Mesenchymal stem cell (in vitro differentiated cells and primary cell): Measurements from ENCODE around the gene TJP1.

Experiments used
- DNase-seq: peaks from one replicate; pipeline ENCODE4 v3.0.0-alpha.2; 2013
- H2AFZ ChIP-seq: one replicate; pipeline ENCODE4 v1.6.1; 2013; ENCODE audit warnings: low read depth, mild to moderate bottlenecking, control low read depth, inconsistent platforms, low read length, moderate library complexity
- H2AK5ac ChIP-seq: 2 replicates; pipeline ENCODE4 v1.6.1; 2013; ENCODE audit warnings: low read length, moderate library complexity, mild to moderate bottlenecking, inconsistent platforms; ENCODE audit not compliant: severe bottlenecking
- H2BK120ac ChIP-seq: one replicate; pipeline ENCODE4 v1.6.1; 2013; ENCODE audit warnings: low read depth, mild to moderate bottlenecking, inconsistent platforms, low read length, moderate library complexity
- H2BK12ac ChIP-seq, 2 experiments: one replicate each; pipeline ENCODE4 v1.6.1; 2013; ENCODE audit warnings: inconsistent platforms in 2 of 2, low read length in 2 of 2, mild to moderate bottlenecking in 2 of 2, moderate library complexity in 2 of 2, control low read depth in 1 of 2
- H2BK15ac ChIP-seq: one replicate; pipeline ENCODE4 v1.6.1; 2013; ENCODE audit warnings: mild to moderate bottlenecking, low read depth, inconsistent platforms; ENCODE audit not compliant: poor library complexity, severe bottlenecking
- H2BK5ac ChIP-seq: 2 replicates; pipeline ENCODE4 v1.6.1; 2013; ENCODE audit warnings: low read depth, mild to moderate bottlenecking, low read length, control low read depth, inconsistent platforms; ENCODE audit not compliant: poor library complexity, severe bottlenecking
- H3K14ac ChIP-seq, 2 experiments: one replicate each; pipeline ENCODE4 v1.6.1; 2013; ENCODE audit warnings: inconsistent platforms in 2 of 2, low read length in 2 of 2, control low read depth in 1 of 2, mild to moderate bottlenecking in 1 of 2, moderate library complexity in 1 of 2
- H3K18ac ChIP-seq, 2 experiments: one replicate each; pipeline ENCODE4 v1.6.1; 2013; ENCODE audit warnings: inconsistent platforms in 2 of 2, low read length in 2 of 2, control low read depth in 1 of 2, low read depth in 1 of 2, mild to moderate bottlenecking in 1 of 2
- H3K23ac ChIP-seq, 2 experiments: one replicate each; pipeline ENCODE4 v1.6.1; 2013; ENCODE audit warnings: inconsistent platforms in 2 of 2, low read length in 2 of 2, mild to moderate bottlenecking in 2 of 2, moderate library complexity in 2 of 2, control low read depth in 1 of 2
- H3K27ac ChIP-seq: 2 replicates; pipeline ENCODE4 v1.5.1; 2013; ENCODE audit warnings: mild to moderate bottlenecking, moderate library complexity, low read length, control low read depth, inconsistent platforms; ENCODE audit not compliant: poor library complexity, severe bottlenecking
- H3K27me3 ChIP-seq, 2 experiments: 2 replicates each; pipeline versions ENCODE4 v1.6.1 to v1.7.0; 2013; ENCODE audit warnings: low read length in 2 of 2, mild to moderate bottlenecking in 2 of 2, moderate library complexity in 2 of 2, control low read depth in 1 of 2, inconsistent platforms in 1 of 2; ENCODE audit not compliant: control insufficient read depth in 1 of 2, insufficient read depth in 1 of 2
- H3K36me3 ChIP-seq, 2 experiments: 2 replicates each; pipeline versions ENCODE4 v1.6.1 to v1.7.0; 2013; ENCODE audit warnings: low read length in 2 of 2, control low read depth in 1 of 2, inconsistent platforms in 1 of 2, low read depth in 1 of 2, mild to moderate bottlenecking in 1 of 2; ENCODE audit not compliant: insufficient read depth in 2 of 2, control insufficient read depth in 1 of 2
- H3K4ac ChIP-seq, 2 experiments: one replicate each; pipeline ENCODE4 v1.6.1; 2013; ENCODE audit warnings: inconsistent platforms in 2 of 2, low read length in 2 of 2, mild to moderate bottlenecking in 2 of 2, moderate library complexity in 2 of 2, control low read depth in 1 of 2, low read depth in 1 of 2
- H3K4me1 ChIP-seq: 2 replicates; pipeline ENCODE4 v1.6.1; 2013; ENCODE audit warnings: low read depth, low read length, control low read depth; ENCODE audit not compliant: control insufficient read depth, insufficient read depth
- H3K4me2 ChIP-seq: 2 replicates; pipeline ENCODE4 v1.6.1; 2013; ENCODE audit warnings: low read length, mild to moderate bottlenecking, inconsistent platforms; ENCODE audit not compliant: poor library complexity, severe bottlenecking
- H3K4me3 ChIP-seq, 2 experiments: 2 replicates each; pipeline versions ENCODE4 v1.5.1 to v1.7.0; 2013; ENCODE audit warnings: low read length in 2 of 2, mild to moderate bottlenecking in 2 of 2, control low read depth in 1 of 2, low read depth in 1 of 2; ENCODE audit not compliant: insufficient read depth in 1 of 2
- H3K79me1 ChIP-seq: replicated peaks from 2 replicates; pipeline ENCODE4 v1.6.1; 2013; ENCODE audit warnings: mild to moderate bottlenecking, control low read depth, low read length, inconsistent platforms; ENCODE audit not compliant: poor library complexity, severe bottlenecking
- H3K9ac ChIP-seq: 2 replicates; pipeline ENCODE4 v1.7.0; 2013; ENCODE audit warnings: mild to moderate bottlenecking, low read length, moderate library complexity
- H3K9me3 ChIP-seq: 2 replicates; pipeline ENCODE4 v1.7.0; 2013; ENCODE audit warnings: mild to moderate bottlenecking, low read length; ENCODE audit not compliant: control insufficient read depth
- H4K8ac ChIP-seq: one replicate; pipeline ENCODE4 v1.6.1; 2013; ENCODE audit warnings: inconsistent platforms, mild to moderate bottlenecking, low read length, moderate library complexity
- H4K91ac ChIP-seq: one replicate; pipeline ENCODE4 v1.6.1; 2013; ENCODE audit warnings: mild to moderate bottlenecking, low read length, inconsistent platforms
- WGBS: methylation state at CpG from one replicate; pipeline ENCODE4 v1.1.7; 2013; ENCODE audit warnings: mixed read lengths; 5-methylcytosine and 5-hydroxymethylcytosine counted together

The TJP1 gene

DNA sequence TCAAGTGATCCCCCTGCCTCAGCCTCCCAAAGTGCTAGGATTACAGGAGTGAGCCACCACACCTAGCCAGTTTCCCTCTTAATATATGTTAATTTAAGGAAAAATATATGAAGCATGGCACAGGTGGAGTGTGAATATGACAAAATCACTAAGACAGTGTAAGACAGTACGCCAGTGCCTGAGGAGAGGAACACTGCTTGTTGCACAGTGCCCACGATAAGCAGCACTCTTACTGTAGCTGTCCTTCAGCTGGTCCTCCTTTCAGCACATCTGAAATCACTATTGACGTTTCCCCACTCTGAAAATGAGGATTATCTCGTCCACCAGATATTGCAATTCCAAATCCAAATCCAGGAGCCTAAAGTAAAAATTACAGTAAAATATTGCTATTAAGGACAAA is 49.3 kb downstream of the TJP1 start:
- H3K79me1 ChIP-seq = peaks cover 7% of the 10 kb centered on the region
- H2BK5ac ChIP-seq = no peak overlapping the region
- no peak overlapping the region for H3K18ac ChIP-seq
- no peak overlapping the region for H4K91ac ChIP-seq
- H3K9me3 ChIP-seq = no peaks in the 10 kb centered on the region
- H3K9ac ChIP-seq = no peak overlapping the region
- H3K27me3 ChIP-seq = no peaks in the 10 kb centered on the region
- H4K8ac ChIP-seq = no peak overlapping the region
- no peaks in the 10 kb centered on the region for H3K4me1 ChIP-seq
- no peak overlapping the region for H3K27ac ChIP-seq
- no peak overlapping the region for H2BK12ac ChIP-seq
- no peak overlapping the region for H3K4me2 ChIP-seq
- no peak overlapping the region for H2BK15ac ChIP-seq
- no peak overlapping the region for H2AFZ ChIP-seq
- no peak overlapping the region for H2AK5ac ChIP-seq
- no peak overlapping the region for H2BK120ac ChIP-seq
- peaks cover 7 to 37% of the 10 kb centered on the region in 2 experiments for H3K36me3 ChIP-seq
- no peak overlapping the region for H3K14ac ChIP-seq
- H3K23ac ChIP-seq = no peak overlapping the region
- no peak overlapping the region for H3K4ac ChIP-seq
- WGBS = 100% methylated on average over 3 of the region's 4 CpGs
- no peak overlapping the region for H3K4me3 ChIP-seq
- DNase-seq = no peak

DNA sequence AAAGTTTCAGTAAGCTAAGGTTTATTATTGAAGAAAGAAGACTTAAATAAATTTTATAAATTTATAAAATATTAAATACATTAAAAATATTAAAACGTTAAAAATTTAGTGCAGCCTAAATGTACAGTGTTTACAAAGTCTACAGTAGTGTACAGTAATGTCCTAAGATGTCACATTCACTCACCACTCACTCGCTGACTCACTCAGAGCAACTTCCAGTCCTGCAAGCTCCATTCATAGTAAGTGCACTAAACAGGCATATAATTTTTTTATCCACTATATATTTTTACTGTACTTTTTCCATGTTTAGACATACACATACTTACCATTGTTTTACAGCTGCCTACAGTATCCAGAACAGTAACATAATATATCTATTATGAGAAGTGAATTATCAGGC is 51.5 kb downstream of the TJP1 start:
- H3K4ac ChIP-seq = no peak overlapping the region
- H3K27ac ChIP-seq = no peak overlapping the region
- H3K14ac ChIP-seq = no peak overlapping the region
- no peaks in the 10 kb centered on the region for H3K27me3 ChIP-seq
- H3K9me3 ChIP-seq = no peaks in the 10 kb centered on the region
- no peak overlapping the region for H3K4me2 ChIP-seq
- no peak overlapping the region for H2AFZ ChIP-seq
- no peak overlapping the region for H4K91ac ChIP-seq
- H3K36me3 ChIP-seq = peaks cover 7 to 53% of the 10 kb centered on the region in 2 experiments
- H3K79me1 ChIP-seq = peaks cover 12% of the 10 kb centered on the region
- H2BK12ac ChIP-seq = no peak overlapping the region
- no peak overlapping the region for H3K4me3 ChIP-seq
- H2BK15ac ChIP-seq = no peak overlapping the region
- H3K23ac ChIP-seq = no peak overlapping the region
- H3K9ac ChIP-seq = no peak overlapping the region
- H3K4me1 ChIP-seq = peaks cover 1% of the 10 kb centered on the region
- H2BK5ac ChIP-seq = no peak overlapping the region
- 84% methylated on average over 2 of the region's 2 CpGs for WGBS
- H2BK120ac ChIP-seq = no peak overlapping the region
- peak; percentile 18 for DNase-seq
- H2AK5ac ChIP-seq = no peak overlapping the region
- H3K18ac ChIP-seq = no peak overlapping the region
- no peak overlapping the region for H4K8ac ChIP-seq

DNA sequence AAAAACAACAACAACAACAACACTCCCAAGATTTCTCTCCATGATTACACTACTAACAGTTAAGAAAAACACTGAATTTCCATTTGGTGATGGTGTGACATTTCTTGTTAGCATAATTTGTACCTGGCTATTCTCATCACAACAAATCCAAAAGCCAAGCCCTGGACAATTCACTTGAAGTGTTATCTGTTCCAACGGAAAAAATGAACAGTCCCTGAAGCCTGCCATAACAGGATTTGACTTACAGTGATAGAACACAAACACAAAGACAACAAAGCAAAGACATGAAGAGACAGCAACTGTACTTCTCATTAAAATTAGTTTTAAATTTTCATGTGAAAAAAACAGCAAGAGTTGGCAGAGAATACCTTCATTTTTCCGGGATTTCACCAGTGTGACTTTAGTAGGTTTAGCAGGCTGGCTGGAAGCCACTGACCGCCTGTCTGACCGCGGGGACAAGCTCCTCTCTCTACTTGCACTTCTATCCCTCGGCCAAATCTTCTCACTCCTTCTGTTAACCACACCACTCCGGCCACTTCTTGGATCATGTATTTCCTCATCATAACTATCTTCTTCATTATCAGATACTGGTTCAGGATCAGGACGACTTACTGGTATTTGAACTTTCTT is 56.3 kb downstream of the TJP1 start:
- Histone ChIP-seq H3K36me3 (peaks cover 12 to 83% of the 10 kb centered on the region in 2 experiments), H2BK15ac (no peak overlapping the region), H2BK120ac (no peak overlapping the region), H2BK12ac (no peak overlapping the region), H3K4me3 (no peak overlapping the region), H3K4ac (no peak overlapping the region), H3K79me1 (peaks cover 22% of the 10 kb centered on the region), H2AK5ac (no peak overlapping the region), H3K14ac (no peak overlapping the region), H3K4me1 (peaks cover 5% of the 10 kb centered on the region), H4K8ac (no peak overlapping the region), H4K91ac (no peak overlapping the region), H3K4me2 (no peak overlapping the region), H3K23ac (no peak overlapping the region), H3K9ac (no peak overlapping the region), H3K9me3 (no peaks in the 10 kb centered on the region), H2AFZ (no peak overlapping the region), H3K18ac (no peak overlapping the region), H3K27ac (no peak overlapping the region), H3K27me3 (no peaks in the 10 kb centered on the region), H2BK5ac (no peak overlapping the region)
- no peak for DNase-seq
- 80% methylated on average over 7 of the region's 8 CpGs for WGBS

DNA sequence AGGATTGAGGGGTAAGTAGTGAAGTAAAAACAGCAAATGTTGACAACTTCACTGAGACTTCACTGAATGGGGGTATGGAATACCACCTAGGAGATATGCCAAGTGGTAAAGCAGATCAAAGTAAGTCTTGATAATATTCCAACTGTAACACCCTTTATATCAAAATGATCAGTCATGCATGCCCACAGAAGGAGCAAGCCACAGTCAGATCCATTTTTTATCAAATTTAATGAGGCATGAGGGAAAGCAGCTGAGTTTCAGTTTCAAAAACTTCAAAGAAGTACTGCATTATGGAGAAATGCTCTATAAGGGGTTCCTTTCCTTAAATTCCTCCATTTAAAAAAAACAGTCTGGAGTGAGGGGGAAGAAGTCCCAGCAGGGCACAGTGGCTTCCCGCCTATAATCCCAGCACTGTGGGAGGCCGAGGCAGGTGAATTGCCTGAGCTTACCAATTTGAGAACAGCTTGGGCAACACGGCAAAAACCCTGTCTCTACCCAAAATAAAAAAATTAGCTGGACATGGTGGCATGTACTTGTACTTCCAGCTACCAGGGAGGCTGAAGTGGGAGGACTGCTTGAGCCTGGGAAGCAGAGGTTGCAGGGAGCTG is 56.9 kb downstream of the TJP1 start:
- Histone ChIP-seq H3K36me3 (peaks cover 12 to 86% of the 10 kb centered on the region in 2 experiments), H3K9me3 (no peaks in the 10 kb centered on the region), H2AFZ (no peak overlapping the region), H2BK120ac (no peak overlapping the region), H3K79me1 (peaks cover 22% of the 10 kb centered on the region), H3K4ac (no peak overlapping the region), H4K8ac (no peak overlapping the region), H3K4me2 (peak overlapping the region; percentile 24), H2BK5ac (no peak overlapping the region), H3K4me3 (no peak overlapping the region), H2BK12ac (no peak overlapping the region), H3K18ac (no peak overlapping the region), H4K91ac (no peak overlapping the region), H3K9ac (no peak overlapping the region), H3K4me1 (peaks cover 5% of the 10 kb centered on the region), H2AK5ac (no peak overlapping the region), H3K23ac (no peak overlapping the region), H3K14ac (no peak overlapping the region), H3K27me3 (no peaks in the 10 kb centered on the region), H3K27ac (no peak overlapping the region), H2BK15ac (no peak overlapping the region)
- WGBS = 93% methylated on average over 2 of the region's 3 CpGs
- no peak for DNase-seq
